SK-MEL-5 (cell line): ENCODE results near the gene COL5A3. TPM values are rescaled to one million over a fixed set of nuclear protein-coding genes. Genes with fewer than 3 reads are reported as not detected.
"Not testable (repeated sequence)": the region's sequence is repeated elsewhere in the genome, so short reads cannot be mapped to it uniquely, and the experiment has no call there.

ENCODE experiments used
- DNase-seq: peaks from one replicate; pipeline ENCODE4 v3.0.0-alpha.2; 2016; ENCODE audit warnings: low read depth, low spot score
- in situ Hi-C: cut with HindIII; loops from 2 replicates; pipeline ENCODE4 v1.10.0; 2016; ENCODE audit warnings: low sequenced_read_pairs, high pct_unique_total_duplicates, low pct_unique_long_range_greater_than_20kb
- polyA plus RNA-seq, 2 experiments: library from polyadenylated mRNA; depleted of rRNA; stranded (reverse); fragments of >200 nt; gene quantifications; 2 replicates each; pipeline ENCODE4 v1.2.3, GENCODE V29; 2015
- total RNA-seq: library from RNA; depleted of rRNA; stranded (reverse); fragments of >200 nt; shearing (Covaris generic); gene quantifications from 2 replicates; pipeline ENCODE4 v1.2.3, GENCODE V29; 2014; rRNA removed

The COL5A3 gene
- total RNA-seq = 1.5 and 2.1 TPM in 2 replicates
- 1.6 and 2.1 TPM in 2 replicates for polyA plus RNA-seq (2015; cell fraction: cytosol; rRNA removed)
- polyA plus RNA-seq (2015; cell fraction: nucleus; rRNA removed) = 4.3 and 5.6 TPM in 2 replicates

- in situ Hi-C loops = no loop called here
- peak; percentile 45 for DNase-seq
These were observed at the start of gene COL5A3 for GRCh38 chr19:10010247-10010691. Gene COL5A3, minus strand, starts transcription at chr19:10010504. Its CDS starts 119 bp downstream, at chr19:10010385.

GRCh38 chr19:10052602-10053360, 42.5 kb upstream of the COL5A3 start:
- in situ Hi-C loops = no loop called here
- no peak for DNase-seq

GRCh38 chr19:10049626-10050025, 39.3 kb upstream of the COL5A3 start:
- in situ Hi-C loops = no loop called here
- no peak for DNase-seq

- in situ Hi-C loops = no loop called here
- DNase-seq = peak; percentile 40
These were observed 35.1 kb upstream of the COL5A3 start for GRCh38 chr19:10045371-10045770.

- peak; percentile 66 for DNase-seq
These were observed 34.1 kb upstream of the COL5A3 start for GRCh38 chr19:10044390-10044789.

GRCh38 chr19:10043286-10043927, 33.1 kb upstream of the COL5A3 start:
- peak; percentile 9 for DNase-seq
- in situ Hi-C loops = no loop called here

More at GRCh38 chr19:10044390-10044789, 34.1 kb upstream of the COL5A3 start:
- in situ Hi-C loops = no loop called here

- in situ Hi-C loops = no loop called here
- no peak for DNase-seq
These were observed 27.5 kb upstream of the COL5A3 start for GRCh38 chr19:10037809-10038208.

DNA sequence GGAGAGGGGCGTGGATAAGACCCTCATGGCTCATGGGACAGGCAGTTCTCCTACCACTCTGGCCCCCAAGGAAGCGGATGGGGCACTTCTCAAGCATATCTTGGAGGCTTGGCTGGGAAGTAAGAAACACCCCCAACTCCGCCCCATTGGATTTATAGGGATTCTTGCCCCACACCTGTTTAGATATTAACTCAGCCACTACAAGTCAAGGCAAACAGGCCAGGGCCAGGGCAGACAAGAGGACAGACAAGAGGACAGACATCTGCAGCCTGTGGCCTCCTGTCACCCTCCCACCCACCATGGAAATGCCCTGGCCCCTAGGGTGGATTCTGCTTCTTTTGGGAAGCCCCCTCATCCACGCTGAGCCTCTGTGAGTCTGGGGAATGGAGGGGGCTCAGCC, 27.1 kb upstream of the COL5A3 start:
- no peak for DNase-seq
- in situ Hi-C loops = no loop called here

DNA sequence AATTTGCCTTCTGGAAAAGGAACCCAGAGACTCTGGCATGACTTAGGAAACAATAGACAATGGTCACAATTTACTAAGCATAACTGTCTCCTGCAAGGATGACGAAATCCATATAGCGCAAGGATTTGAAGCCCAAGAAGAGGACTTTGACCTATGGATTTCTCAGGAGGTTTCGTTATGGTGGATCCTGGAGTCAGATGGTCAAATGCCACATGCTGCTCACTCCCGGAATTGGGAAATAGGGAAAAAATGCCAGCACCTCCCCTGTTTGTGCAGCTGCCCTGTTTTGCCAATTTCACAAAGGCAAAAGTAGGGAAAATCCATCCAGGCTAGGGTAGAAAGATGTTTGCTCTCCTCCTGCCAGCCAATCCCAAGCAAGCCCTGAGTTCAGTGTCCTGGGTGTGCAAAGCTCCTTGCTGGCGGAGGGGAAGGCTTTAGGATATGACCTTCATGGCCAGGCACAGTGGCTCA, 26.3 kb upstream of the COL5A3 start:
- in situ Hi-C loops = no loop called here
- peak; percentile 98 for DNase-seq

GRCh38 chr19:10033614-10034013, 23.3 kb upstream of the COL5A3 start:
- DNase-seq = no peak
- in situ Hi-C loops = no loop called here

DNA sequence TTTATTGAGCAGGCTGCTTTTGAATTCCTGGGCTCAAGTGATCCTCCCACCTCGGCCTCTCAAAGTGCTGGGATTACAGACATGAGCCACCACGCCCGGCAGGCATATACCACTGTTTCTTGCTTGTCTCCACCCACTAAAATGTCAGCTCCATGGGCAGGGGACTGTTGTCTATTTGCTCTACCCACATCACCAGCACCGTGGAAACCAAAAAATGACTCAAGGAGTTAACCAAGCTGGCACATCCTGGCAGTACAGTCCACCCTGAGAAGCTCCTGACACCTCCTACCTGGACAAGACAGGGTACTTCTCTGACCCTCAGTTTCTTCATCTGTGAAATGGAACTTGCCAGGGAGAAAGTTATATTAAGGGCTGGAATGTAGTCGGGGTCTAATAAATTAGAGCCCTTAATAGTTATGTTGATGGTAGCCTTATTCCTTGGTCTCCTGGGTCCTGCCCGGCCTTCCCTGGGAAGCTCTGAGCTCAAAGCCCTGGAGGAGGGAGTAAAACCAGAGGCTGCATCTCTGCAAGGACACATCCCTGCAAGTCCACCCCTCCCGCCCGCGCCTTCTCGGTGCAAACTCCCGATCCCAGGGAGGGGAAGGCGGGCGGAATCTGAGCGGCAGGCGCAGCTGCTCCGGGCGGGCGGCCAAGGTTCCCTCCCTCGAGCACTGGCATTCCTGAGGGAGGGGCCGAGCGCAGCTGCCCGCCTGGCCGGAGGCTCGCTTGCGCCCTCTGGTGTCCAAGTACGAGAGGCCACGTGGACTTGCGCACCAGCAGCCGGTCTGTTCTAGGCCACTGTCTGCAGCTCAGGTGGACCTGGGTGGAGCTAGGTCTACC, 17.1 kb upstream of the COL5A3 start:
- peak; percentile 86 for DNase-seq
- in situ Hi-C loops = no loop called here

- in situ Hi-C loops = no loop called here
- no peak for DNase-seq
These were observed 16.4 kb upstream of the COL5A3 start for GRCh38 chr19:10026744-10027143.

- DNase-seq, in situ Hi-C loops: not testable (repeated sequence)
These were observed 12.8 kb upstream of the COL5A3 start for GRCh38 chr19:10023096-10023495.

GRCh38 chr19:10021863-10022262, 11.6 kb upstream of the COL5A3 start:
- in situ Hi-C loops = no loop called here
- peak; percentile 53 for DNase-seq

- DNase-seq = no peak
- in situ Hi-C loops = no loop called here
These were observed 11.1 kb upstream of the COL5A3 start for GRCh38 chr19:10021446-10021845.

DNA sequence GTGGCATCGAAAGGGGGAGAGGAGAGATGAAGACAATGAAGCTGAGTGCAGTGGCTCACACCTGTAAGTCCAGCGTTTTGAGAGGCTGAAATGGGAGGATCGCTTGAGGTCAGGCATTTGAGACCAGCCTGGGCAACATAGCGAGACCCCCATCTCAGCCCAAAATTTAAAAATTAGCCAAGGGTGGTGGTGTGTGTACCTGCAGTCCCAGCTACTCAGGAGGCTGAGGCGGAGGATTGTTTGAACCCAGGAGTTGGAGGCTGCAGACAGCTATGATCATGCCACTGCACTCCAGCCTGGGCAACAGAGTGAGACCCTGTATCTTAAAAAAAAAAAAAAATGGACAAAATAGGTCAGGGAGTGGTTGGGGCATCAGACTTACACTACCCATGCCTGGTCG, 10.5 kb upstream of the COL5A3 start:
- DNase-seq = no peak
- in situ Hi-C loops = no loop called here

- no peak for DNase-seq
These were observed 8.9 kb upstream of the COL5A3 start for GRCh38 chr19:10019246-10019645.

GRCh38 chr19:10018786-10019185, 8.5 kb upstream of the COL5A3 start:
- no peak for DNase-seq
- in situ Hi-C loops = no loop called here

More at GRCh38 chr19:10019246-10019645, 8.9 kb upstream of the COL5A3 start:
- in situ Hi-C loops = no loop called here
